ENCODE measurements around the gene ANXA3. TPM values are rescaled to one million over a fixed set of nuclear protein-coding genes. Genes with fewer than 3 reads are reported as not detected.
A peak's percentile ranks its signal among the peaks of the same experiment; 100 is the strongest.

The ANXA3 gene
- total RNA-seq, 4 donors from 2014 or later = 98.4 to 216 (median 186) TPM

DNA sequence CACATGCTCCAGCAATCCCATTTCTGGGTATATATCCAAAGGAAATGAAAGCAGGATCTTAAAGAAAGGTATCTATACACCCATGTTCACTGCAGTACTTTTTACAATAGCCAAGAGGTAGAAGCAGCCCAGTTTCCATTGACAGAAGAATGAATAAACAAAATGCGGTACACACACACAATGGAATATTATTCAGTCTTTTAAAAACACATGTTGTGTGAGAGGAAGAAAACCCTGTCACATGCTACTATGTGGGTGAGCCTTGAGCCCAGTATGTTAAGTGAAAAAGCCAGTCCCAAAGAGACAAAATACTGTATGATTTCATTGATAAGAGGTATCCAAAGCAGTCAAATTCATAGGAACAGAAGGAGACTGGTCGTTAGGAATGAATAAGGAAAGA is 6.3 kb downstream of the ANXA3 start:
- DNase-seq (ENCODE audit: extremely low spot score) = no peak

GRCh38 chr4:78558410-78558809 is 6.8 kb downstream of the ANXA3 start:
- intact Hi-C loops (cut with DNase I) = no loop called here
- H3K36me3 ChIP-seq = peaks cover 0 to 17% (median 7%) of the 10 kb centered on the region in 4 donors
- no peaks in the 10 kb centered on the region for H3K27me3 ChIP-seq
- H3K4me1 ChIP-seq = peaks cover 15 to 75% (median 37%) of the 10 kb centered on the region in 4 donors
- peak overlapping the region in 3 of 4 donors; percentile 4 to 70 (median 66) for H3K27ac ChIP-seq (replicated peaks in 1 of 4)
- 65% methylated on average over 1 of the region's 1 CpG for WGBS
- no peak for TF ChIP-seq POLR2AphosphoS5 (IDR thresholded peaks at IDR 0.05)
- no peak for TF ChIP-seq CTCF (IDR thresholded peaks at IDR 0.05)
- TF ChIP-seq EP300 (IDR thresholded peaks at IDR 0.05) = no peak
- TF ChIP-seq POLR2A (IDR thresholded peaks at IDR 0.05; ENCODE audit: low read depth) = no peak
- H3K9me3 ChIP-seq = no peaks in the 10 kb centered on the region
- no peak overlapping the region for H3K4me3 ChIP-seq
- no peak for DNase-seq (ENCODE audit: extremely low spot score)

More for the DNA sequence above, 6.3 kb downstream of the ANXA3 start:
- no peak for TF ChIP-seq EP300 (IDR thresholded peaks at IDR 0.05)
- no peak for TF ChIP-seq POLR2AphosphoS5 (IDR thresholded peaks at IDR 0.05)
- no peak for TF ChIP-seq POLR2A (IDR thresholded peaks at IDR 0.05; ENCODE audit: low read depth)
- no peak for TF ChIP-seq CTCF (IDR thresholded peaks at IDR 0.05)
- intact Hi-C loops (cut with DNase I) = no loop called here
- Histone ChIP-seq H3K9me3 (no peaks in the 10 kb centered on the region), H3K4me1 (peaks cover 15 to 75% (median 38%) of the 10 kb centered on the region in 4 donors), H3K36me3 (peaks cover 0 to 17% (median 7%) of the 10 kb centered on the region in 4 donors), H3K27ac (replicated peaks in 1 of 4) (peak overlapping the region in 2 of 4 donors; percentile 66 to 70), H3K4me3 (no peak overlapping the region), H3K27me3 (no peaks in the 10 kb centered on the region)
- WGBS = 55% methylated on average over 2 of the region's 2 CpGs

- intact Hi-C loops (cut with DNase I) = no loop called here
Observed at GRCh38 chr4:78560296-78560963, 8.9 kb downstream of the ANXA3 start.

GRCh38 chr4:78561677-78562076 is 10.1 kb downstream of the ANXA3 start:
- Histone ChIP-seq H3K27ac (replicated peaks in 1 of 4) (peak overlapping the region; percentile 34 to 70 (median 61)), H3K4me1 (peaks cover 22 to 96% (median 63%) of the 10 kb centered on the region in 4 donors), H3K4me3 (no peak overlapping the region), H3K9me3 (no peaks in the 10 kb centered on the region), H3K27me3 (no peaks in the 10 kb centered on the region), H3K36me3 (peaks cover 0 to 8% (median 4%) of the 10 kb centered on the region in 4 donors)
- no peak for DNase-seq (ENCODE audit: extremely low spot score)
- TF ChIP-seq POLR2AphosphoS5 (IDR thresholded peaks at IDR 0.05) = peak in 1 of 2 donors; percentile 23
- TF ChIP-seq EP300 (IDR thresholded peaks at IDR 0.05) = no peak
- TF ChIP-seq CTCF (IDR thresholded peaks at IDR 0.05) = no peak
- intact Hi-C loops (cut with DNase I) = no loop called here

More at GRCh38 chr4:78560296-78560963, 8.9 kb downstream of the ANXA3 start:
- DNase-seq (ENCODE audit: extremely low spot score) = no peak
- 79% methylated on average over 2 of the region's 2 CpGs for WGBS
- Histone ChIP-seq H3K9me3 (no peaks in the 10 kb centered on the region), H3K36me3 (peaks cover 0 to 9% (median 4%) of the 10 kb centered on the region in 4 donors), H3K4me3 (no peak overlapping the region), H3K4me1 (peaks cover 15 to 88% (median 51%) of the 10 kb centered on the region in 4 donors), H3K27ac (replicated peaks in 1 of 4) (peak overlapping the region; percentile 22 to 70 (median 60)), H3K27me3 (no peaks in the 10 kb centered on the region)
- TF ChIP-seq POLR2AphosphoS5 (IDR thresholded peaks at IDR 0.05) = peak in 1 of 2 donors; percentile 13
- no peak for TF ChIP-seq CTCF (IDR thresholded peaks at IDR 0.05)

Data from esophagus muscularis mucosa (tissue), 4 donors.